Inferior parietal cortex (tissue), 1 donor: ENCODE results near the gene ZSWIM6.
"Not testable (repeated sequence)": the region's sequence is repeated elsewhere in the genome, so short reads cannot be mapped to it uniquely, and the experiment has no call there.

Source experiments
- DNase-seq: peaks from one replicate; pipeline ENCODE4 v3.0.0-alpha.2; 2016; ENCODE audit errors: extremely low spot score

The ZSWIM6 gene

DNA sequence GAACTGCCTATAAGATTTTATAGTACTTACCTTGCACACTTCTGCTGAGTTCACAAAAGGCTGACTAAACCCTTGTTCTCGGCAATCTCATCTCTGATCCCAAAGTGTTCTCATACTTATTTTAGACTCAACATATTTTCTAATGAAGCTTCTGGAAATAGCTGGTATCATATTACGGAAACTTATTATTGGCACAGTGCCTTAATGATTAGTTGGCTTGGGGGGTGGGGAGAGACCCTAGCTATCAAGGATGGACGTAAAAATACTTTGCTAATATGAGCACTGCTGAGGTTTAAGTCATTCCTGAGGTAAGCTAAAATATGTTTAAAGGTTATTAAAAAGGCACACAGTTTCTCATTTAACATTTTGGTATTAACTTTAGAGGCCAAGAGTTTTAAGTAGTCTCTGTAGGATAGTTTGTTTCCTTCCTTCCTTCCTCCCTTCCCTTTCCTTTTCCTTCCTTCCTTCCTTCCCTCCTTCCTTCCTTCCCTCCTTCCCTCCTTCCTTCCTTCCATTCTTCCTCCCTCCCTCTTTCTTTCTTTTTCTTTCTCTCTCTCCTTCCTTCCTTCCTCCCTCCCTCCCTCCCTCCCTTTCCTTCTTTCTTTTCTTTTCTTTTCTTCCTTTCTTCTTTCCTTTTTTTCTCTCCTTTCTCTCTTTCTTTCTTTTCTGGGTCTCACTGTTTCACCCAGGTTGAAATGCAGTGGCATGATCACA, 31.5 kb downstream of the ZSWIM6 start:
- DNase-seq: no peak

DNA sequence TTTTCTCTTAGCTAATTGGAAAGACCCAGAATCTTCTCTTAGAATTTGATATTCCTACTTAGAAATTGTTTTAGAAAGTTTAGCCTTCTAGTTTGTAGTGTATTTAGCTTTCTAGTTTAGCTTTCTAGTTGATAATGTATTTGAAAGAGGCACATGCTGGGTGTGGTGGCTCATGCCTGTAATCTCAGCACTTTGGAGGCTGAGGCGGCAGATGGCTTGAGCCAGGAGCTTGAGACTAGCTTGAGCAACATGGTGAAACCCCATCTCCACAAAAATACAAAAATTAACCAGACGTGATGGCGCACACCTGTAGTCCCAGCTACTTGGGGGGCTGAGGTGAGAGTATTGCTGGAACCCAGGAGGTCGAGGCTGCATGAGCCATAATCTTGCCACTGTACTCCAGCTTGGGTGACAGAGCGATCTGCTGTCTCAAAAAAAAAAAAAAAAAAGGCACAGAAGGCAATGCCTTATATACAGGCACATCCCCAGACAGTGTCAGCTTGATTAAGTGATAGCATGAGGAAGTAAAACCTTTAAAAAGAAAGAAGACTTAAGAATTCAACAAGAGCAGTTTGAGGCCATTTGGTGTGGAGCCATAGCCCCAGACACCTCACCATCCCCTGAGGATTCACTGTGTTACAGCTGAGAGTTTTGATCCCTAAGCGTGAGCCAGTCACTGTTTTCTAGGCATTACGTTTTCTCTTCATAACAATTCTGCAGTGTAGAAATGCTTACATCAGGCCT, 34.6 kb downstream of the ZSWIM6 start:
- DNase-seq: no peak

DNA sequence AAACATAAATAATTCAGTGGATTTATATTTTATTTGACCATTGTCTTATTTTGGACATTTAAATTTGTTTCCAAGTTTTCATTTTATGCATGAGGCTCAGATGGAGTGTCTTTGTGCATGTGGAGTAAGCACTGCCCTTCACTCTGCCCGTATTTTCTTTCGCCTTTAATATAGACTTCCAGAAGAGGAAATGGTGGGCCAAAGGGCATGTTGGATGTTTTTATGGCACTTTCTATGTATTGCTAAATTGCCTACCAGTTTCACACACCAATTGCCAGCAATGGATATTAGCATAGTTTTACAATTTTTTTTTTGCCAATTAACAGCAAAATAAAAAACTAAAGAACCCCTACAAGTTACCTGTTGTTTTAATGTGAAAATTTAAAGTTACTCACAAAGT, 38.4 kb downstream of the ZSWIM6 start:
- DNase-seq: no peak

DNA sequence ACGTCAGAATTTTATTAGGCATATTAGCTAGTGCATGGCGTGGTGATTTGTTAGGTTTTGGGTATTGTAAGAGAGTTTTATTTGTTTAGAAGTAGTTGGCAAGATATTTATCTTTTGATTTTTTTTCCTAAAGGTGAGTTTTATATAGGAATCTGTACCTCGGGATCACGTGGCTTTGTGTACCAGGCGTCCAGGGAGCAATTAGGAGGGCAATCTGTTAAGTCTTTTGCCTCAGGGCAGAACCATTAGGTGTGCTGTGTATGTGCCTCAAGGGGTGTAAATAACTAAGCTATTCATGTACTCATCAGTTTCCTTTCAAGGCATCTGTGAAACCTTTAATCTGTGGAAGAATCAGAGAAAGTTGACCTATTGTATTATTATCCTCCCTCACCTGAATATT, 39.4 kb downstream of the ZSWIM6 start:
- no peak for DNase-seq

DNA sequence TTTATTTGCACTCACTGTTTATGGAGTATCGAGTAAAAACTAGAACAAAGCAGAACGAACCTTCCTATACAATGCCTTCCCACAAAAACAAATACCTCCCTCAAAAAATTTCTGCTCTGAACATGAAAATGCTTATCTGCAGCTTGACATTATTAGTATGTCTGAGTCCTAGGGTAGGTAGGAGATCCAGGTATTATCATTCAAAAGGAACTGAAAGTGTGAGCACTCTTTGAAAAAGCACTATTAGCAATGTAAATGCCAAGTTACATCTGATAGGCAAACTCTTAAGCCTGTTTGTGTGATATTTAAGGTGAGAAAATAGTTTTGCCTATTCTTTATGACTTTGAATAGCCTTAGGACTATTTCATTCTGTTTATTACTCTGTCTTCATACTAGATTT, 47.6 kb downstream of the ZSWIM6 start:
- no peak for DNase-seq

DNA sequence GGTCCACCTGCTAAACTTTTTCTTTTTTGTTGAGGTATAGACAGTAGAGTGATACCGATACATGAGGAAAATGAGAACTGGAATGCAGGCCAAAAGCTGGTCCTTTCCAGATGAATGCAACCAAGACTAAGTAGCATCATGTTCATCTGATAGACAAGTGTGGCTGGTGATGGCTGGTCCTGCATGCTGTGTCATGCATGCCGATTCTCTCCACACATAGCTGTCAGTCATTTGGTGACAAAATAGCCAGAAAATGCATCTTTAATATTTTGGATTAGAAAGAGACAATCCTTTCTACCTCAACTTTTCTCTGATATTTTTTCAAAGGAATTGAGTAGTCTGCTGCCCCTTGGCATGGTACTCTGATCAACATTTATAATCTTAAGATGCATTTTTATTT, 49.9 kb downstream of the ZSWIM6 start:
- no peak for DNase-seq

DNA sequence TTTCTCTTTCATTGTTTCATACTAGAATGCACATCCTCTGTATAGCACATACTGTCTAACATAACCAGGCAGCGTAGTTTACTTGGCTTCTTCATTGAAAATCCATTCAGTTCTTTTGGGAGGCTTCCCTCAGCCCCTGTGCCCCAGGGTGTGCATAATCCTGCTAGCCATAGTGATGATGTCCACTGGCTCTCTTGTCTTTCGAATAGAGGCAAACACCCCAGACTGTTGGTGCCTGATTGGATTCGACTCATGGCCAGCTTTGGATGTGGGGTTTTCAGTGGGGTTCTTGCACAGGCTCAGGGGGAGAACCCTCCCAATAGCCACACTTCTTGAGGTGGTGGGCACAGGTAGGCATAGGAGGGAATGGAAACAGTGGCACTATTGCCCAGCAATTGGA, 53.6 kb downstream of the ZSWIM6 start:
- DNase-seq: no peak

DNA sequence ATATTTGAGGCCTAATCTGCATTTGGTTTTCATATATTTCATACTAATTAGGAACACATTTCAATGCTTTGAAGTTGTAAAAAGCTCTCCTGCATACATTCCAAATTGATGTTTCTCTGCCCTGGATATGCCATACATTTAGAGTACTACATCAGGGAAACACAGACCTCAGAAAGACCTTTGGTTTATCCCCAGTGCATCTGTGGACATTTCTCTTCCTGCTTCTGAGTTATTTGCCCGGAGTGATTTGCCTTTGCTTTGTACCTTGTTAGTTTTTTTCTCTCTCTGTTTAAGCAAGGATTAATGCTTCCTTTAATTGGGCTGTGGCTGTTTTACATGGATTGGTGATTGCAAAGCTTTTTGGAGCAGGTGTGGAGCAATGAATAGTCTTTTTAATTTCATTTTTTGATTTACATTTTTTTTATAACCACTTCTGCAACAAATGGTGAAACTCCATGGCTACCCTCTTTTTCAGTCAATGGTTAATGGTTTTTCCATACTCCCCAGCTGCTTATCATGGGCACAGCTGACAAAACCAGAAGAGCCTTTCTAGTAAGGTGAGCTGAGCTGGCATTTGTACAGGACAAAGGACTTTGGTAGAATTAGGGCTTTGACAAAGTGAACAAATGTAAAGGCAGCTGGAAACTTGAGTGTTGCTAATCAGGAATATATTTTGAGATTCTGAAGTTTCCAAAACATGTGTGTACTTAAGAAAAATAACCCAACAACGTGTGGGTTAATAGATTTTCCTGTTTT, 54.2 kb downstream of the ZSWIM6 start:
- DNase-seq: no peak

DNA sequence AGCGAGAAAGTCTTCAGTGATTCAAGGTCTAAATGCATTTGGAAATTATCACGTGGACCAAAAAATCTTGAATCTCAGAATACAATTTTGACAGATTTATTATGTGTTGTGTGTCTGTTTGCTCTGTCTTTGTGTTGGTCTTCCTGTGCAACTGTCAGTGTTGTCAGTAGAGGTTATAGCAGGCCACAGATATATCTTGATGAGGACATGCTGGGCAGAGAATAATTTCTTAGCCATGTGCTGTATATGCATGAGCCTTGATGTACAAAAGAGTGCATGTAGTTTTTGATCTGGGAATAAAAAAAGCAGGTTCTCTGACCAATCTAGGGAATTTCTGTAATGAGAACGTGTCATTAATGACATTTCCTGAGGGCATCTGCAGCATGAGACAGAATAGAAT, 57.6 kb downstream of the ZSWIM6 start:
- no peak for DNase-seq

DNA sequence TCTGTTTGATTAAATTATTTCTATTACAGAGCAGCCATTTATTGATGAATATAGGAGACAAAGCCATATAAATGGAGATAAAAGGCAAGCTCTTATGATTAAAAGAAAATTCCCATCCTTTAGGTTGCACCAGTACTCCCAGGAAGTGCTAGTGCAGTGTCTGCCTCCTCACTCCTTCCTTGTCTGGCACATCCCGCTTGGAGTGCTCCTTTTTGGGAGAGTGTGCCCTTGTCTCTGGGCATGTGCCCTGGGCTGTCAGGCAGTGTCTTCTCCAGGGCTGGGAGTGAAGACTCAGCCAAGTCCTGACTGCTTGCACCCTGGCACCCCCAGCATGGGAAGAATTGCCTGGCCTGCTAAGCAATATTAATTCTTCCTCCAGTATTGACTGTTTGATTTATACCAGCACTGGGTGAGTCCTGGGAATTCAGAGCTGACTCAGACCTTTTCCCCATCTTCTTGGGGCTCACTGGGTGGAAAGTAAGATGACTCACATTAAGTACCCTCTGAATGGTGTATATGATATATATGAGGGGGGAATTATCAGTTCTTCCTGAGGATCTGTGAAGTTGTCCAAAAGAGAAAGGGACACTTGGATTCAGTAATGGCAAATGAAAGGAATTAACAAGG, 62.1 kb downstream of the ZSWIM6 start:
- no peak for DNase-seq

DNA sequence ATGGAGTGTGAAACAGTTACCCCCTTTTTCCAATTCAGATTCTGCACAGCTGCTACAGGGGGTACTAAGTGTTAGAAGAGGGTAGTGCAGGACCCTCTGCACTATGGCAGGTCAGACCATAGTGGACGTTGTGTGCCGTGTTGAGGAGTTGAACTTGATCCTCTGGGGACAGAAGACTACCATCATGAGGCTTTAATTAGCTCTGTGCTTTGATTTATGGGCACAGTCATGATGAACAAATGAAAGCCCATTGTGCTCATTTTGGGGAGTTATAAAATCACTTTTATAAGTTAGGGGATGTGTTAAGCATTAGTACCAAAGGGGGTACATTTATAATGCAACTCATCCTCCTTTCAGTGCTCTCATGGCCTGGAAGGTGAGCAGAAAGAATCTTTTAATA, 62.7 kb downstream of the ZSWIM6 start:
- no peak for DNase-seq

DNA sequence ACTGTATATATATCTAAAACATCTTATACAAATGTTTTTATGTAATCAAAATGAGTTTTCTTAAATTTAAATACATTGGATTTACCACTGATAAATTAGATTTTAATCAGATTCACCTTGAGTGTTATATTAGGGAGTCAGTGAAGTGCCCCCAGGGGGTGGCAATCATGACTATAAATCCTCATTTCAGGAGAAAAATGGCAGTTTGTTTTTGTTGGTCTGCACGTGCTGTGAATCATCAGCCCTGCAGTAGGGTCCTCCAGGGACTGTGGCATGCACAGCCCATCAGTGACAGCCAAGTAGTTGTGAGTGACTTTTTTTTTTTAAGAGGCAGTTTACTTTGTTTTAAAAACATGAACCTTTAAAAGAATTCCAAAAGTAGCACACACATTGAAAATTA, 65.2 kb downstream of the ZSWIM6 start:
- DNase-seq: no peak

DNA sequence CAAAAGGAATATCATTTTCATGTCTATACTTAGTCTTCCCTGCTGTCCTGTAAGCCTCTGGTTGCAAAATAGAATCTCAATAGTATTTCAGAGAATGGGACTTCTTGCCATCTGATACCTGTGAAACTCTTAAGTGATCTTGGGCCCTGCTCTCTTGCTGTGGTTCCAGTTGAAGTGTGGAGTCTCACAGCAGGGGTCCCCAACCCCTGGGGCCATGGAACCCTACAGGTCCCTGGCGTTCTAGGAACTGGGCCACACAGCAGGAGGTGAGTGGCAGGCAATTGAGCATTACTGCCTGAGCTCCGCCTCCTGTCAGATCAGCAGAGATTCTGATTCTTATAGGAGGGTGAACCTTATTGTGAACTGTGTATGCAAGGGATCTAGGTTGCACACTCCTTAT, 65.9 kb downstream of the ZSWIM6 start:
- no peak for DNase-seq

DNA sequence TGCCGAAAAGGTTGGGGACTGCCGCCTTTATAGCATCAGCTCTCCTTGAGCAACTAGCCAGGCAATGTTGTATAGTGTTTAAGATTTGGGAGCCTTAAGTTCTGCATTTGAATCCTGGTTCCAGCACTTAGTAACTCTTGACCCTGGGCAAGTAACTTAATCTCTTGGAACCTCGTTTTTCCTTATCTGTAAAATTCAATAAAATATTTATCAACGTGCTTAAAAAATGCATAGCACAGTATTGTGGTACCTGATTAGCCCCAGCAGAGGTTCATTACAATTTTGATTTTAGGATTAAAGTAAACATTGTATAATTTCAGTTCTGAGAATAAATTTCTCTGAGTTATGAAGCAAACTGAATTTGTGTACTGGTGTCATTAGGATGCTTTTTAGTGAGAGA, 66.4 kb downstream of the ZSWIM6 start:
- no peak for DNase-seq

DNA sequence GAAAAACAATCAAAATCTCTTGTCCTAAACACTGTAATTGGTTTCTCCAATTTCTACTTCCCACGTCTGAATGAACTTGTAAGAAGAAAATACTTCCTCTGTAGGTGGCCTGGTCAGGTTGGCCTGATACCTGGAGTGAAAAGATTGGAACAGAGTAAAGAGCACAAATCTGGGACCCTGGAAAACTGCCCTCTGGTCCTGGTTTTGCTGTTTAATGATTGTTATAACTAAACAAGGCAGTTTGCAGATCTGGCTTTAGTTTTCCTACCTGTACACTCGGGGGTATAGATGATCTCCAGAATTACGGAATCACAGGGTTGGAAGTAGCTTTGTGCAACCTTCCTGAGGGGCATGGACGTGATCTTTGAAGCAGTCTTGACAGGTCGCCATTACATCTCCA, 67.6 kb downstream of the ZSWIM6 start:
- no peak for DNase-seq

DNA sequence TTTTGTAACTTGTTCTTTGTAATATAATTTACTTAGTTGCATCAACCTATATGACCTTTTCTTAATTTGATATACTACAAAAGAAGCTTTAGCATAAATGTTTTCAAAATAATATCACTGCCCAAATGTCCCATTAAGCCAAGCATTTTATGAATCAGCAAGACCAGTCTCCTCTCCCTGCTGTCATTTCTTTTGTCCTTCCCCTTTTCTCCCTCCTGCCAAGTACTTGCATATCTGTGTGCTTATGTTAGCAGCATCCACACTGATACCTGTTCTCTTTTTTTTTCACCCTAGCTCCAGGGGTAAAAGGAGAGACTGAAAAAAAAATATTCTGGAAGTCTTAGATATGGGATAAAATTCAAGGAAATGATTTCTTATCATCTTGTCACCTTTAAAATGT, 69.7 kb downstream of the ZSWIM6 start:
- DNase-seq: no peak

DNA sequence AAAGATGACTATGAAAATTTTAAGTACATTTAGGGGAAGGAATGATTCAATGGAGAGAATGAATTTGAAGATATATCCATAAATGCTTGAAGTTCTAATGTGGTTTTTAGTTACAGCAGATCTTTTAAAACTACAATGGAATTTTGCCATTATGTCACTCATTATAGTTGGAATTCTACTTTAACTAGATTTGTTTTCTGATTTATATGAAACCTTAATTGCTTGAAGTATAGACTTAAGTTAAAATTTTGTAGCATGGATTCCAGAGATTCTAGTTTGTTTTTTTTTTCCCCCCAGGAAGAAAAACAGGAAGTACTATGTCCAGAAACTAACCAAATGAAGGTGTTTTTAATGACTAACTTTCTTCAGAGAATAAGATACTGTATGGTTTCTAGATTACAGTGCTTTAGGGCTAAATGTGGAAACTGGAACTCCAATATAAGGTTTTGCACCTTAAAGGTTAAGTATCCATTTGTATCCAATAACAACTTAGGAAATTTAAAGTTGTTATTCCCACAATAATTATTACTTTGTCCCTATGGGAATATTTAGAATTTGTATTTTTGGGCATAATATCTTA, 70.3 kb downstream of the ZSWIM6 start:
- no peak for DNase-seq

DNA sequence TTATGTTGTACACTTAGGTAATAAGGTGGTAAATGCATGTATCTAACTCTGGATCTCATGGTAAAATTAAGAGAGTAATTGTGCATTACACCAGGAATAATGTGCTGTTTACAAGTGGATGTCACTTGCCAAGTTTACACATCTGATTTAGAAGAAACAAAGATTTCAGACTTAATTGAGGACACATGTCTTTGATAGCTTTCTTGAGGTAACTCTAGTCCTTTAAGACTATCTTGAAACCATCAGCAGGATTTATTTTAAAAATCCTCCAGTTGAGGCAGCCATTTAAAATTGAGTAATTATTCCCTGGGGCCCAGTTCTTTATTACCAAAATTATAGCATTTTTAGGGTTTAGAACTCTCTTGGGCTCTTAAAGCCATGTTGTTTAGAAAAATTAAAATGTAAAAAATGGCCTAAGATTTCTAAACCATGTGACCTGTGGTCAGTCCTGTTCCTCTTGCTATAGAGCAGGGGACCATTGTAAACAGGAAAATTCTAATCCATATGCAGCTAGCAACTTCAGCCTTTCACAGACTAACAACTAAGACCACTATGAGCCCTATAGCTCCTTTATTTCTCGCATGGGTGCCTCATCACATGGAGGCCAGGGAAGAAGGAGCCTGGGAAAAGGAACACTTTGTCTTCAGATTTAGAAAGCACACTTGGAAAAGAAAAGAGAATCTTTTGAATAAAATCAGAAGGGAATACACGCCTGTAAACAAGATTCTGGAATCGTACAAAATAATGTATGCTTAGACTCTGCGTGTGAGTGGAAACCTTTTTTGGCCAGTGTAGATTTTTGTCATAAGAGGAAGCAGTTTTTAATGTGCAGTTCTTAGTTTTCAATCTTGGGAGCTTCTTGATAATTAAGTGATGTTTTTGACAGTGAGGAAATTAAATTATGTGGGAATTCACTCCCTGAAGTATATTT, 71.2 kb downstream of the ZSWIM6 start:
- no peak for DNase-seq

DNA sequence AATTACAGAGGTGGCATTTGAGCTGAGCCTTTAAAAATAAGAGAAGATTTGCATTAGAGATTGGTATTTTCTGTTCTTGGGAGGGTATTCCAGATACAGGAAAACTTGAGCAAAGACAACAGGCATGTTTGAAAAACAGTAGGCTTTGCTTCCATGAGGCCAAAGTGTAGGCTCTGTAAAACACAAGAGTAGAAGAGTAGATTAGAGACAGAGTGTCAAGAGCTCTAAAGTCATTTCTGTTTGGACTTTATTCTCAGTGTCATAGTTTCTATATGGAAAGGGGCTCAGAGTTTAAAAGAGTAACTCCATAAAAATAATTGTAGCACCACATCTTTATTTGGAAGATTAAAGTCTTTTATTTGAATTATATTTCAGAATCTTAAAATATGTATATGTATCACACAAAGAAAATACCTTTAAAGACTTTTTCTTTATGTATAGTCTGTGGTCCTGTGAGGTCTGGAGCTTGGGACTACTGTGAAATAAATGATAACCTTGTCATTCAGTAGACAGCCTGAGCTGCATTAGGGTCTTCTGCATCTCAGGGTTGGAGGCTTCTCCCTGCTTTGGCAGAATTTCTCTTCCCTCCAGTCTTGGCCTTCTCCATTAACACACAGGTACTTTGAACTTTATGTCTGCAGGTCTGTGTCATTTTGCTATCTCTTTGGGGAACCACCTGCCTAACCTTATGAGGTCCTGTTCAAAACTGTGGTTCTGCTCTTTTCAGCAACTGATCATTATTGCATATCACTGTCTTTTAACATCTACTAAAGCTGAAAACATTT, 73.6 kb downstream of the ZSWIM6 start:
- DNase-seq: no peak

DNA sequence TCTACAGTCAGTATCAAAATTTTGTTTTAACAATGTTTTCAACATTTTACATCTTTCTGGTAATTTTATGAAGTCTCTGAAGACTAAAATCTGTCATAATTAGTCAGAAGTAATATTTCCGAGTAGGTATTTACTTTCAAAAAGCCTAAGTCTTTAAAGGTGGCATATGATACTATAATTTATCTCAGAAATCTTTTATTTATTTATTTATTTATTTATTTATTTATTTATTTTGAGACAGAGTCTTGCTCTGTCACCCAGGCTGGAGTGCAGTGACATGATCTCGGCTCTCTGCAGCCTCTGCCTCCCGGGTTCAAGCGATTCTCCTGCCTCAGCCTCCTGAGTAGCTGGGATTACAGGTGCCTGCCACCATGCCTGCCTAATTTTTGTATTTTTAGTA, 74.4 kb downstream of the ZSWIM6 start:
- DNase-seq: not testable (repeated sequence)
